Left lung (tissue), 10 donors: ENCODE results near the gene PRSS48. TPM values are rescaled to one million over a fixed set of nuclear protein-coding genes. Genes with fewer than 3 reads are reported as not detected.
"Not testable (repeated sequence)": the region's sequence is repeated elsewhere in the genome, so short reads cannot be mapped to it uniquely, and the experiment has no call there.

Experiments
- ATAC-seq: fragments of 200-7000 bp; cut with Tn5 transposase; one replicate; pipeline ENCODE4 v1.9.1; 2020; ENCODE audit warnings: moderate library complexity
- DNase-seq, 4 donors: peaks; one replicate each; pipeline ENCODE4 v3.0.0-alpha.2; 2013 to 2020
- H3K27ac ChIP-seq, 2 donors: fragments of 200-600 bp; sonication (generic) in 1 of 2; one replicate each; pipeline versions ENCODE4 v1.5.0 to v1.8.0; 2020 to 2021
- H3K27me3 ChIP-seq, 2 donors: fragments of 200-600 bp; sonication (generic) in 1 of 2; one replicate each; pipeline versions ENCODE4 v1.5.0 to v1.8.0; 2020 to 2021
- H3K36me3 ChIP-seq, 2 donors: fragments of 200-600 bp; sonication (generic) in 1 of 2; one replicate each; pipeline versions ENCODE4 v1.5.0 to v1.8.0; 2020 to 2021
- H3K4me1 ChIP-seq, 2 donors: fragments of 200-600 bp; one replicate each; pipeline ENCODE4 v1.8.0; 2021
- H3K4me3 ChIP-seq, 2 donors: fragments of 200-600 bp; sonication (generic) in 1 of 2; one replicate each; pipeline versions ENCODE4 v1.5.0 to v1.8.0; 2020 to 2021; ENCODE audit warnings: mild to moderate bottlenecking in 1 of 2
- H3K9me3 ChIP-seq, 2 donors: fragments of 200-600 bp; sonication (generic) in 1 of 2; one replicate each; pipeline versions ENCODE4 v1.5.0 to v1.8.0; 2020 to 2021
- intact Hi-C, 2 donors: fragments of 100-400 bp; cut with DNase I; formaldehyde crosslinking; loops; one replicate each; pipeline versions ENCODE4 v1.11.2 to v1.14.2; 2022
- polyA plus RNA-seq, 6 donors: library from polyadenylated mRNA; unstranded; fragments of 120-200 nt; gene quantifications; one replicate each; pipeline ENCODE4 v1.2.1, GENCODE V29; 2013; ENCODE audit not compliant: insufficient read length in 6 of 6
- total RNA-seq, 2 donors: library from RNA; stranded (reverse); fragmentation: NEBNext Ultra II Directional; extraction: Animal tissue kit (Norgen Biotek cat#: 25700); gene quantifications; one replicate each; pipeline ENCODE4 v1.2.1, GENCODE V29; 2021
- TF ChIP-seq, protein P1 (sequence below), 2 donors: fragments of 200-600 bp; sonication (generic) in 1 of 2; IDR thresholded peaks; one replicate each; pipeline versions ENCODE4 v1.5.0 to v1.8.0; 2021; ENCODE audit warnings: antibody characterized with exemption in 2 of 2
- donor health status: DM: no; HTN: yes; CAD: no.
- donor health status: DM: no; HTN: no; CAD: no.

PRSS48 gene
- total and polyA plus RNA-seq, 8 donors: 0.20 to 0.21 TPM; not detected in 6

GRCh38 chr4:151251603-151252304, 25.2 kb upstream of the PRSS48 start:
- Histone ChIP-seq H3K27ac (peak overlapping the region in 1 of 2 donors; percentile 13), H3K4me1 (no peaks in the 10 kb centered on the region), H3K4me3 (no peak overlapping the region), H3K9me3 (no peaks in the 10 kb centered on the region), H3K36me3 (no peaks in the 10 kb centered on the region), H3K27me3 (no peaks in the 10 kb centered on the region)
- TF ChIP-seq, protein P1, sequence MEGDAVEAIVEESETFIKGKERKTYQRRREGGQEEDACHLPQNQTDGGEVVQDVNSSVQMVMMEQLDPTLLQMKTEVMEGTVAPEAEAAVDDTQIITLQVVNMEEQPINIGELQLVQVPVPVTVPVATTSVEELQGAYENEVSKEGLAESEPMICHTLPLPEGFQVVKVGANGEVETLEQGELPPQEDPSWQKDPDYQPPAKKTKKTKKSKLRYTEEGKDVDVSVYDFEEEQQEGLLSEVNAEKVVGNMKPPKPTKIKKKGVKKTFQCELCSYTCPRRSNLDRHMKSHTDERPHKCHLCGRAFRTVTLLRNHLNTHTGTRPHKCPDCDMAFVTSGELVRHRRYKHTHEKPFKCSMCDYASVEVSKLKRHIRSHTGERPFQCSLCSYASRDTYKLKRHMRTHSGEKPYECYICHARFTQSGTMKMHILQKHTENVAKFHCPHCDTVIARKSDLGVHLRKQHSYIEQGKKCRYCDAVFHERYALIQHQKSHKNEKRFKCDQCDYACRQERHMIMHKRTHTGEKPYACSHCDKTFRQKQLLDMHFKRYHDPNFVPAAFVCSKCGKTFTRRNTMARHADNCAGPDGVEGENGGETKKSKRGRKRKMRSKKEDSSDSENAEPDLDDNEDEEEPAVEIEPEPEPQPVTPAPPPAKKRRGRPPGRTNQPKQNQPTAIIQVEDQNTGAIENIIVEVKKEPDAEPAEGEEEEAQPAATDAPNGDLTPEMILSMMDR (IDR thresholded peaks at IDR 0.05): no peak
- intact Hi-C loops: no loop called here
- no peak for DNase-seq
- no peak for ATAC-seq

DNA sequence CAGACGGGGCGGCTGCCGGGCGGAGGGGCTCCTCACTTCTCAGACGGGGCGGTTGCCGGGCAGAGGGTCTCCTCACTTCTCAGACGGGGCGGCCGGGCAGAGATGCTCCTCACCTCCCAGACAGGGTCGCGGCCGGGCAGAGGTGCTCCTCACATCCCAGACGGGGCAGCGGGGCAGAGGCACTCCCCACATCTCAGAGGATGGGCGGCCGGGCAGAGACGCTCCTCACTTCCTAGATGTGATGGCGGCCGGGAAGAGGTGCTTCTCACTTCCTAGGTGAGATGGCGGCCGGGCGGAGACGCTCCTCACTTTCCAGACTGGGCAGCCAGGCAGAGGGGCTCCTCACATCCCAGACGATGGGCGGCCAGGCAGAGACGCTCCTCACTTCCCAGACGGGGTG, 21.7 kb upstream of the PRSS48 start:
- ATAC-seq, H3K4me3 ChIP-seq, H3K9me3 ChIP-seq, H3K36me3 ChIP-seq, intact Hi-C loops, H3K27ac ChIP-seq, H3K27me3 ChIP-seq, DNase-seq, H3K4me1 ChIP-seq: not testable (repeated sequence)

DNA sequence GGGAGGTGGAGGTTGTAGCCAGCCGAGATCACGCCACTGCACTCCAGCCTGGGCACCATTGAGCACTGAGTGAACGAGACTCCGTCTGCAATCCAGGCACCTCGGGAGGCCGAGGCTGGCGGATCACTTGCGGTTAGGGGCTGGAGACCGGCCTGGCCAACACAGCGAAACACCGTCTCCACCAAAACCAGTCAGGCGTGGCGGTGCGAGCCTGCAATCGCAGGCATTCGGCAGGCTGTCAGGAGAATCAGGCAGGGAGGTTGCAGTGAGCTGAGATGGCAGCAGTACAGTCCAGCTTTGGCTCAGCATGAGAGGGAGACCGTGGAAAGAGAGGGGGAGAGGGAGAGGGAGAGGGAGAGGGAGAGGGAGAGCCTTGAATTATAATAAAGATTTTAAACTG, 21.3 kb upstream of the PRSS48 start:
- H3K9me3 ChIP-seq, intact Hi-C loops, ATAC-seq, H3K4me1 ChIP-seq, DNase-seq, H3K4me3 ChIP-seq, H3K36me3 ChIP-seq, H3K27ac ChIP-seq, H3K27me3 ChIP-seq: not testable (repeated sequence)

DNA sequence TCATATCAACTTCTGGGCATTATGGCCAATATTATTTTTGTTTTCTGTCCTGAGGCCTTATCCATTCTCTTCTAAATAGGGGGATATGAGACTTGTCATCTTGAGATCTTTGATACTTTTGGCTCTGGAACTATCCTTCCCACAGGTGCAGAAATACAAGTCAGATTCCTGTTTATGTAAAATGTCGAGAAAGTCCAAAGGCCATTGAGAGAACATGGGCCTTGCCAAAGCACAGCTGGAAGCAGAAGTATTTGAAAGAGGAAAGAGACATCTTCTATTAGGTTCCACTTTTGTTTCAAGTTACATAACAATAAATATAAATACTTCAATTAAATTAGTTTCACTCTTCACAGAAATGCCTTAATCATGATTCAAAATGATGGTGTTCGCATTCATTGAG, 20.8 kb upstream of the PRSS48 start:
- no peak for ATAC-seq
- DNase-seq: no peak
- intact Hi-C loops: no loop called here

DNA sequence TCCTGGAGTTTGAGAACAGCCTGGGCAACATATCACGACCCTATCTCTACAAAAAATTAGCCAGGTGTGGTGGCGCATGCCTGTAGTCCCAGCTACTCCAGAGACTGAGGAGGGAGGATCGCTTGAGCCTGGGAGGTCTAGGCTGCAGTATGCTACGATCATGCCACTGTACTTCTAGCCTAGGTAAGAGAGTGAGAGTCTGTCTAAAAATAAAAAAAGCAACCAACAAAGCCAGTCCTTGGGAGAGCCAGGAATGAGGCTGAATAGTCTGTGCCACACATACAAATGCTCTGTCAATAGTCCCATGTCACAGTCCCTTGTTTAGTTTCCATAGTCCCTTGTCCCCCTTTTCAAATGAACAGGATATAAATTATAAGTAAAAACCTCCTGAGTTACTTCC, 19.3 kb upstream of the PRSS48 start:
- Histone ChIP-seq H3K9me3 (no peaks in the 10 kb centered on the region), H3K4me3 (no peak overlapping the region), H3K36me3 (no peaks in the 10 kb centered on the region), H3K4me1 (no peaks in the 10 kb centered on the region), H3K27ac (no peak overlapping the region), H3K27me3 (no peaks in the 10 kb centered on the region)
- ATAC-seq: no peak
- TF ChIP-seq, protein P1 (IDR thresholded peaks at IDR 0.05): no peak
- no peak for DNase-seq
- intact Hi-C loops: no loop called here

More for the DNA sequence above, 20.8 kb upstream of the PRSS48 start:
- H3K4me3 ChIP-seq: no peak overlapping the region
- H3K4me1 ChIP-seq: no peaks in the 10 kb centered on the region
- H3K9me3 ChIP-seq: no peaks in the 10 kb centered on the region
- TF ChIP-seq, protein P1 (IDR thresholded peaks at IDR 0.05): no peak
- no peaks in the 10 kb centered on the region for H3K27me3 ChIP-seq
- H3K27ac ChIP-seq: no peak overlapping the region
- H3K36me3 ChIP-seq: no peaks in the 10 kb centered on the region

DNA sequence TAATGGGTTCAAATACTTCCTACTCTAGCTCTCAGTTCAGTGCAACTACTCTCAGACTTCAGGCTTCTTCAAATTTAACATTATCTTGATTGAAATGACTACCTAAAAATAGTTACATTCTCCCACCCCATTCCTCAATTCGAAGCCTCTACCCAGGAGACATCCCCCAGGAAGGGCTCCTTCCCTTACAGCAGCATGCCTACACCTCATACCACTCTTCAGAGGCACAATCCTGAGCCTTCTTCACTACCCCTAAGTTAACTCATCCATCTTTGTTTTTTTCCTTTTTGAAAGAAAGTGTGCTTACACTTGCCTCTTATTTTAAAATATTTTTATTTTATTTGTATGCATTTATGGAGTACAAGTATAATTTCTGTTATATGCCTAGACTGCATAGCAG, 17.2 kb upstream of the PRSS48 start:
- DNase-seq (no peak), ATAC-seq (no peak)
- Histone ChIP-seq H3K9me3 (no peaks in the 10 kb centered on the region), H3K4me3 (no peak overlapping the region), H3K36me3 (no peaks in the 10 kb centered on the region), H3K4me1 (no peaks in the 10 kb centered on the region), H3K27me3 (no peaks in the 10 kb centered on the region), H3K27ac (no peak overlapping the region)
- intact Hi-C loops: no loop called here
- TF ChIP-seq, protein P1 (IDR thresholded peaks at IDR 0.05): no peak
